Stomach (tissue), 9 donors: ENCODE results near the gene SPINK1. TPM values are rescaled to one million over a fixed set of nuclear protein-coding genes. Genes with fewer than 3 reads are reported as not detected.

ENCODE experiments used
- DNase-seq, 2 donors: peaks; one replicate each; pipeline versions ENCODE4 v3.0.0 to v3.0.0-alpha.2; 2013 to 2019
- H3K27ac ChIP-seq, 5 donors: fragments of 200-600 bp in 4 of 5; sonication (generic) in 4 of 5; one replicate each; pipeline ENCODE4 v1.5.1; 2013 to 2019; ENCODE audit warnings: mild to moderate bottlenecking in 1 of 5, moderate library complexity in 1 of 5
- H3K27me3 ChIP-seq, 3 donors: fragments of 200-600 bp; sonication (generic); one replicate each; pipeline ENCODE4 v1.5.1; 2017 to 2019; ENCODE audit warnings: mixed run types in 1 of 3
- H3K36me3 ChIP-seq, 4 donors: fragments of 200-600 bp; sonication (generic); 1 replicate in 3 of 4; 2 replicates in 1 of 4; pipeline ENCODE4 v1.5.1; 2016 to 2019
- H3K4me1 ChIP-seq, 4 donors: fragments of 200-600 bp; sonication (generic); one replicate each; pipeline ENCODE4 v1.5.1; 2016 to 2019
- H3K4me3 ChIP-seq, 4 donors: fragments of 200-600 bp; sonication (generic) in 3 of 4; one replicate each; pipeline ENCODE4 v1.5.1; 2016 to 2019; ENCODE audit warnings: mild to moderate bottlenecking in 1 of 4
- H3K9me3 ChIP-seq, 4 donors: fragments of 200-600 bp; sonication (generic); one replicate each; pipeline ENCODE4 v1.5.1; 2016 to 2019
- CTCF ChIP-seq, 7 experiments: fragments of 450-650 bp in 4 of 7; fragments of 200-600 bp in 3 of 7; sonication (generic) in 3 of 7; IDR thresholded peaks; one replicate each; pipeline ENCODE4 v1.5.1; 2016 to 2019; ENCODE audit warnings: antibody characterized with exemption in 7 of 7, control low read depth in 2 of 7, mild to moderate bottlenecking in 1 of 7
- EP300 ChIP-seq: sonication (generic); formaldehyde crosslinking; IDR thresholded peaks from one replicate; pipeline ENCODE4 v1.6.1; 2017; ENCODE audit warnings: antibody characterized with exemption
- POLR2A ChIP-seq, 4 donors: fragments of 450-650 bp; IDR thresholded peaks; one replicate each; pipeline ENCODE4 v1.6.1; 2016; ENCODE audit warnings: antibody characterized with exemption in 4 of 4, control low read depth in 2 of 4, mild to moderate bottlenecking in 1 of 4, moderate library complexity in 1 of 4
- POLR2AphosphoS5 ChIP-seq, 3 donors: sonication (generic); formaldehyde crosslinking; IDR thresholded peaks; one replicate each; pipeline ENCODE4 v1.6.1; 2016; ENCODE audit warnings: antibody characterized with exemption in 3 of 3
- WGBS, 5 donors: extraction: QIAGEN DNeasy Blood & Tissue Kit in 3 of 5; methylation state at CpG; one replicate each; pipeline versions ENCODE4 v1.1.5 to v1.1.7; 2013 to 2018; 5-methylcytosine and 5-hydroxymethylcytosine counted together
- intact Hi-C: fragments of 100-400 bp; cut with DNase I; formaldehyde crosslinking; loops from one replicate; pipeline ENCODE4 v1.15.1; 2023; ENCODE audit warnings: low total_unique reads
- polyA plus RNA-seq, 3 donors: library from polyadenylated mRNA; stranded (reverse); fragments of 200-250 nt; gene quantifications; one replicate each; pipeline ENCODE4 v1.2.3, GENCODE V29; 2013
- total RNA-seq, 5 donors: library from RNA; depleted of rRNA; stranded (reverse); fragments of >200 nt; gene quantifications; one replicate each; pipeline versions ENCODE4 v1.1.0 to v1.2.3, GENCODE V29; 2014 to 2016
- donor health status: healthy with polysubstance abuse.
- donor health status: Bipolar disorder and iron deficiency.
- donor health status: healthy.

Gene SPINK1
- total and polyA plus RNA-seq, 8 donors = 2.6 to 6,952 (median 1,809) TPM

GRCh38 chr5:147786142-147786541 lies 45.3 kb downstream of the SPINK1 start:
- no peaks in the 10 kb centered on the region for H3K36me3 ChIP-seq
- TF ChIP-seq POLR2A (IDR thresholded peaks at IDR 0.05) (no peak), POLR2AphosphoS5 (IDR thresholded peaks at IDR 0.05) (no peak), EP300 (no peak), CTCF (IDR thresholded peaks at IDR 0.05) (no peak)
- H3K4me3 ChIP-seq = no peak overlapping the region
- 68 to 91% (median 86%) methylated on average over 2 of the region's 2 CpGs for WGBS, 5 donors
- H3K27ac ChIP-seq = no peak overlapping the region
- H3K4me1 ChIP-seq = peaks cover 0 to 17% (median 5%) of the 10 kb centered on the region in 4 donors
- peaks cover 0 to 12% (median 0%) of the 10 kb centered on the region in 3 donors for H3K27me3 ChIP-seq
- DNase-seq = no peak
- H3K9me3 ChIP-seq = no peaks in the 10 kb centered on the region
- intact Hi-C loops = no loop called here

DNA sequence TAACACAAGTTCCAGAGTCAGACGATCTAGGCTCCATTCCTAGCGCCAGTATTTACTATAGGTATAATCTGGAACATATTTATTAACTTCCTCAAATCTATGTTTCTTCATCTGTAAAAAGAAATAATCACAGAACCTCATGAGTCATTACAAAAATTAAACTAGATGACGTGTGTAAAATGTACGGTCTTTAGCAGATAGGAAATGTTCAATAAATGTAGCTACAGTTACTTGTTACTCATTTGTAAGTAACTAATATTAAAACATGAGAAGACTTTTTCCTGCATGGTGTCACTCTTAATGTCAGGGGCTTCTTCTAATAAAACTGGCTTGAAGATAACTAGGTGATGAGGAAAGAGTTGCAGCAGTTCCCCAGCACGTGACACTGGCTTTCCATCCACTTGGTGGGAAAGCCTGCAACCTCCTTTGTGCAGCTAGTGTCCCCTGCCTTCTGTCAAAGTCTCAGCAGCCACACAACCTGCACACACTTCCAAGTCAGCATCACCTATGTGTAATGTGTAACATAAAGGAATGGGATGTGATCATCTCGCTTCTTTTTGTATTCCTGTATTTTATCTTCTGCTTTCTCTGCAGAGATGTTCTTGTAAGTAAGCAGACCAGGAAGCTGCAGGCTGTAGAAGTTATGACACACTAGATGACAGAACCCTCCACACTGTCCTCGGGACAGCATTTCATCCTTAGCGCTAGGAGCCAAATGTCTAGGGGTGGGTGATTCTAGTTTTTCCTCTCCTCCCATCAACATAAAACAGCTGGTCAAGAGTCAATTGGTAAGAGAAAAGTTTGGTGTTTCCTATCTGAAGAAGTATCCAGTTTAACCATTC lies 47.1 kb downstream of the SPINK1 start:
- TF ChIP-seq POLR2AphosphoS5 (IDR thresholded peaks at IDR 0.05) (no peak), EP300 (no peak), POLR2A (IDR thresholded peaks at IDR 0.05) (no peak), CTCF (IDR thresholded peaks at IDR 0.05) (no peak)
- no peak for DNase-seq
- Histone ChIP-seq H3K36me3 (no peaks in the 10 kb centered on the region), H3K27ac (no peak overlapping the region), H3K9me3 (no peaks in the 10 kb centered on the region), H3K27me3 (peaks cover 0 to 12% (median 0%) of the 10 kb centered on the region in 3 donors), H3K4me1 (peaks cover 0 to 17% (median 5%) of the 10 kb centered on the region in 4 donors), H3K4me3 (no peak overlapping the region)
- intact Hi-C loops = no loop called here
- 55 to 73% (median 64%) methylated on average over 8 of the region's 8 CpGs for WGBS, 5 donors

GRCh38 chr5:147782110-147783028 lies 49.1 kb downstream of the SPINK1 start, which contains the start of gene JAKMIP2:
Gene JAKMIP2, minus strand, starts transcription at chr5:147782728. Its CDS starts 110,922 bp downstream, at chr5:147671806.
- DNase-seq = peak; percentile 45 to 95
- WGBS, 5 donors = 2 to 5% (median 3%) methylated on average over 16 to 19 of the region's 19 CpGs

GRCh38 chr5:147780924-147781573 lies 50.4 kb downstream of the SPINK1 start:
- 77 to 89% (median 84%) methylated on average over 5 of the region's 5 CpGs for WGBS, 5 donors
- peak overlapping the region in 1 of 4 donors; percentile 5 for H3K4me3 ChIP-seq
- no peak overlapping the region for H3K27ac ChIP-seq

More at GRCh38 chr5:147782110-147783028, 49.1 kb downstream of the SPINK1 start, which contains the start of gene JAKMIP2:
- Histone ChIP-seq H3K9me3 (no peaks in the 10 kb centered on the region), H3K27me3 (peaks cover 0 to 12% (median 0%) of the 10 kb centered on the region in 3 donors), H3K4me3 (peak within 1 kb of the TSS; percentile 30 to 46 (median 35)), H3K27ac (peak within 1 kb of the TSS in 4 of 5 donors; percentile 5 to 52 (median 49)), H3K36me3 (no peaks in the 10 kb centered on the region), H3K4me1 (peaks cover 0 to 17% (median 5%) of the 10 kb centered on the region in 4 donors)
- TF ChIP-seq POLR2AphosphoS5 (IDR thresholded peaks at IDR 0.05) = no peak
- intact Hi-C loops = no loop called here

More at GRCh38 chr5:147780924-147781573, 50.4 kb downstream of the SPINK1 start:
- intact Hi-C loops = no loop called here
- DNase-seq = no peak
- no peaks in the 10 kb centered on the region for H3K36me3 ChIP-seq
- H3K4me1 ChIP-seq = peaks cover 0 to 17% (median 5%) of the 10 kb centered on the region in 4 donors
- TF ChIP-seq POLR2A (IDR thresholded peaks at IDR 0.05) = no peak
- H3K27me3 ChIP-seq = peaks cover 0 to 12% (median 0%) of the 10 kb centered on the region in 3 donors
- peaks cover 0 to 3% (median 0%) of the 10 kb centered on the region in 4 donors for H3K9me3 ChIP-seq
